Cerebellar cortex (tissue), 1 donor: ENCODE data around the gene CHCHD3.
"Not testable (repeated sequence)": the region's sequence is repeated elsewhere in the genome, so short reads cannot be mapped to it uniquely, and the experiment has no call there.

Experiments
- DNase-seq: peaks from one replicate; pipeline ENCODE4 v3.0.0-alpha.2; 2015; ENCODE audit warnings: low spot score

Gene CHCHD3

GRCh38 chr7:133003052-133003910, 78.6 kb downstream of the CHCHD3 start:
- DNase-seq = no peak

- no peak for DNase-seq
These were observed 80.2 kb downstream of the CHCHD3 start for GRCh38 chr7:133001727-133002126.

GRCh38 chr7:132999845-133000244, 82.0 kb downstream of the CHCHD3 start:
- no peak for DNase-seq

- no peak for DNase-seq
These were observed 83.1 kb downstream of the CHCHD3 start for GRCh38 chr7:132998763-132999162.

GRCh38 chr7:132997505-132997904, 84.4 kb downstream of the CHCHD3 start:
- DNase-seq = no peak

GRCh38 chr7:132996581-132997242, 85.2 kb downstream of the CHCHD3 start:
- DNase-seq = no peak

GRCh38 chr7:132993377-132994013, 88.4 kb downstream of the CHCHD3 start:
- no peak for DNase-seq

- DNase-seq = peak; percentile 8
These were observed 90.0 kb downstream of the CHCHD3 start for GRCh38 chr7:132991615-132992587.

GRCh38 chr7:132988117-132988516, 93.8 kb downstream of the CHCHD3 start:
- DNase-seq = no peak

GRCh38 chr7:132980402-132980801, 101.5 kb downstream of the CHCHD3 start:
- no peak for DNase-seq

- DNase-seq = no peak
These were observed 102.4 kb downstream of the CHCHD3 start for GRCh38 chr7:132979524-132979923.

- no peak for DNase-seq
These were observed 104.7 kb downstream of the CHCHD3 start for GRCh38 chr7:132977234-132977633.

- DNase-seq = no peak
These were observed 109.1 kb downstream of the CHCHD3 start for GRCh38 chr7:132972745-132973144.

- no peak for DNase-seq
These were observed 111.6 kb downstream of the CHCHD3 start for GRCh38 chr7:132970257-132970656.

- no peak for DNase-seq
These were observed 112.4 kb downstream of the CHCHD3 start for GRCh38 chr7:132969520-132969919.

GRCh38 chr7:132967470-132967848, 114.4 kb downstream of the CHCHD3 start:
- not testable (repeated sequence) for DNase-seq

GRCh38 chr7:132966754-132967469, 115.0 kb downstream of the CHCHD3 start:
- no peak for DNase-seq

- no peak for DNase-seq
These were observed 115.9 kb downstream of the CHCHD3 start for GRCh38 chr7:132965951-132966350.

GRCh38 chr7:132964876-132965275, 117.0 kb downstream of the CHCHD3 start:
- DNase-seq = no peak

GRCh38 chr7:132959891-132960290, 122.0 kb downstream of the CHCHD3 start:
- no peak for DNase-seq

GRCh38 chr7:132956556-132956955, 125.3 kb downstream of the CHCHD3 start:
- no peak for DNase-seq
